Cardiac muscle cell (in vitro differentiated cells and primary cell): ENCODE results near the gene VSIG10L. TPM values are rescaled to one million over a fixed set of nuclear protein-coding genes. Genes with fewer than 3 reads are reported as not detected.

Experiments used
- DNase-seq, 2 donors: peaks; one replicate each; pipeline versions ENCODE4 v3.0.0 to v3.0.0-alpha.2; 2010 to 2017; ENCODE audit warnings: low read depth in 1 of 2, low spot score in 1 of 2
- H3K27ac ChIP-seq: fragments of 200-600 bp; sonication (generic); 2 replicates; pipeline ENCODE4 v1.5.1; 2016
- H3K27me3 ChIP-seq: fragments of 200-600 bp; sonication (generic); 2 replicates; pipeline ENCODE4 v1.6.0; 2016; ENCODE audit warnings: control low read depth
- H3K36me3 ChIP-seq: fragments of 200-600 bp; sonication (generic); 2 replicates; pipeline ENCODE4 v1.5.1; 2016; ENCODE audit warnings: control low read depth
- H3K4me1 ChIP-seq: fragments of 200-600 bp; sonication (generic); 2 replicates; pipeline ENCODE4 v1.8.1; 2017; ENCODE audit warnings: low read depth, mild to moderate bottlenecking, mixed run types
- H3K4me3 ChIP-seq: fragments of 200-600 bp; sonication (generic); 2 replicates; pipeline ENCODE4 v1.5.1; 2016; ENCODE audit warnings: mild to moderate bottlenecking
- H3K9me3 ChIP-seq: fragments of 200-600 bp; sonication (generic); 2 replicates; pipeline ENCODE4 v1.5.1; 2017; ENCODE audit warnings: low read depth, mild to moderate bottlenecking, control low read depth
- polyA plus RNA-seq: library from polyadenylated mRNA; unstranded; fragments of >200 nt; fragmentation: Nextera tagmentation; extraction: Ambion mirVana; gene quantifications from 2 replicates; pipeline ENCODE4 v1.2.1, GENCODE V29; 2016
- total RNA-seq: library from RNA; depleted of rRNA; stranded (reverse); fragments of >200 nt; gene quantifications from 2 replicates; pipeline ENCODE4 v1.2.3, GENCODE V29; 2016
- TF ChIP-seq, protein P1 (sequence below): IDR thresholded peaks from 2 replicates; pipeline ENCODE4 v1.5.1; 2012; ENCODE audit warnings: low read depth, mild to moderate bottlenecking, low read length

The VSIG10L gene
- total and polyA plus RNA-seq, 2 experiments from 2014 or later, result 5.0 to 9.1 TPM

DNA sequence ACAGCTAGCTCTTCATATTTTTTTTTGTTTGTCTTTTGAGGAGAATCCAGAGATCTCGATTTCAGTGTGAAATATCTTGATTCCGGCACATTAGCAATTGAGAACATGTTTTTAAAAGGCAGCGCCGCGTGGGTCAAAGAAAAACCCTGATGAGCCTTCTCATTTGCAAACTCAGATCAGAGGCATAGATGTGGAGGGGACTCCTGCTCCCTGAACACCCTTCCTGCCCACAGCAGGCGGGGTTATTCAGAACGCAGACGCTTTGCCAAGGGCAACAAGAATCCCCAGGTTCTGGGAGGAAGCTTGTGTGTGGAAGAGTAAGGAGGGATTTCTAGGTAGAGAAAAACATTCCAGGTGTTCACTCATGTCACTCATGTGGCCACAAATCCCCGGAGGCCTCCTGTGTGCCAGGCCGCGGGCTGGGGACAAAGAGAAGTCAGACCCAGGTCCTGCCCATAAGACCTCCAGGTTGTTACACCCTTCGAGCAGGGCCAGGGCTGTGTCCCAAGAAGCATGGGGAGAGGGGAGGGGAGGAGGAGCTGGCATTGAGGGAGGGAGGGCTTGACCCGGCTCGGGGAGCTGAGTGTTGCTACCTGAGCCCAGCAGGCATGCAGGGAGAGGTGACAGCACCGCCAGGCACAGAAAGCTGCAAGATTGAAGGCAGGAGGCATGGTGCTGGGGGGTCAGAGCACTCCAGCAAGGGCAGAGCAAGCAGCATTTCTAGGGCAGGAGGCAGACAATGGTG is 46.4 kb downstream of the VSIG10L start:
- TF ChIP-seq, protein P1, sequence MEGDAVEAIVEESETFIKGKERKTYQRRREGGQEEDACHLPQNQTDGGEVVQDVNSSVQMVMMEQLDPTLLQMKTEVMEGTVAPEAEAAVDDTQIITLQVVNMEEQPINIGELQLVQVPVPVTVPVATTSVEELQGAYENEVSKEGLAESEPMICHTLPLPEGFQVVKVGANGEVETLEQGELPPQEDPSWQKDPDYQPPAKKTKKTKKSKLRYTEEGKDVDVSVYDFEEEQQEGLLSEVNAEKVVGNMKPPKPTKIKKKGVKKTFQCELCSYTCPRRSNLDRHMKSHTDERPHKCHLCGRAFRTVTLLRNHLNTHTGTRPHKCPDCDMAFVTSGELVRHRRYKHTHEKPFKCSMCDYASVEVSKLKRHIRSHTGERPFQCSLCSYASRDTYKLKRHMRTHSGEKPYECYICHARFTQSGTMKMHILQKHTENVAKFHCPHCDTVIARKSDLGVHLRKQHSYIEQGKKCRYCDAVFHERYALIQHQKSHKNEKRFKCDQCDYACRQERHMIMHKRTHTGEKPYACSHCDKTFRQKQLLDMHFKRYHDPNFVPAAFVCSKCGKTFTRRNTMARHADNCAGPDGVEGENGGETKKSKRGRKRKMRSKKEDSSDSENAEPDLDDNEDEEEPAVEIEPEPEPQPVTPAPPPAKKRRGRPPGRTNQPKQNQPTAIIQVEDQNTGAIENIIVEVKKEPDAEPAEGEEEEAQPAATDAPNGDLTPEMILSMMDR, result no peak
- no peak for DNase-seq
- no peaks in the 10 kb centered on the region for H3K4me1 ChIP-seq
- no peak overlapping the region for H3K4me3 ChIP-seq
- H3K27ac ChIP-seq, result no peak overlapping the region
- no peaks in the 10 kb centered on the region for H3K27me3 ChIP-seq
- H3K9me3 ChIP-seq, result no peaks in the 10 kb centered on the region
- H3K36me3 ChIP-seq, result no peaks in the 10 kb centered on the region

- no peaks in the 10 kb centered on the region for H3K9me3 ChIP-seq
- no peaks in the 10 kb centered on the region for H3K4me1 ChIP-seq
- no peak for DNase-seq
- H3K4me3 ChIP-seq, result no peak overlapping the region
- H3K27me3 ChIP-seq, result no peaks in the 10 kb centered on the region
- no peak overlapping the region for H3K27ac ChIP-seq
- TF ChIP-seq, protein P1, result no peak
- no peaks in the 10 kb centered on the region for H3K36me3 ChIP-seq
These were observed 47.0 kb downstream of the VSIG10L start for GRCh38 chr19:51294977-51295375.

DNA sequence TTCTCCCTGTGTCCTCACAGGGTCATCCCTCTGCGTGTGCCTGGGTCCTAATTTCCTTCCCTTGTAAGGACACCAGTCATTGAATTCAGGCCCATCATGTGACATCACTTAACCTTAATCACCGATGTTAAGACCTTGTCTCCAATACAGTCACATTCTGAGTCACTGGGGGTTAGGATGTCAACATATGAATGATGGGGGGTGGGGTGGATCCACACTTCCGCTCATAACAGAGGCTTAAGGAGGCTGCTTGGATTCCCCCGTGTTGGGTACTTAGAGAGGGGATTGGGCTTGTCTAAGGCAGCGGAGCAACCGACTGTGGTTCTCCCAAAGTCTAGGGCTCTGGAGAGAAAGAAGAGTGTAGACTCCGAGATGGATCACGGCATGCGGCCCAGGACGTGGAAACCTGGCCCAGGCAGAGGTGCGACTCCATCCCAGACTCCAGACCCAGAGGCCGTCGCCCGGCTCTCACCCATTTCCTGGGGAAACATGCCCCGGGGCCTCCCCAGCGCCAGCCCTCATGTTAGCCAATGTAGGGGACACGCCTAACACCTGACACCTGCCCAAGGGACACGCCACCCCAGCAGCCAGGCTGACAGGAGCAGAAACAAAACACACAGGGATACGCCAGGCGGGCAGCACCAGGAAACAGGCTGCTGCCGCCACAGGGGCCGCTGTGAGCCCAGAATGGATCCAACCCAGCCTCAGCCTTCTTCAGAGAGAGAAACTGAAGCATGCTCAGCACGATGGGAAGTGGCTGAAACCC is 47.5 kb downstream of the VSIG10L start:
- H3K36me3 ChIP-seq, result no peaks in the 10 kb centered on the region
- no peak for DNase-seq
- no peak overlapping the region for H3K4me3 ChIP-seq
- no peaks in the 10 kb centered on the region for H3K4me1 ChIP-seq
- TF ChIP-seq, protein P1, result no peak
- no peaks in the 10 kb centered on the region for H3K27me3 ChIP-seq
- no peak overlapping the region for H3K27ac ChIP-seq
- no peaks in the 10 kb centered on the region for H3K9me3 ChIP-seq

GRCh38 chr19:51293571-51294210 is 48.2 kb downstream of the VSIG10L start:
- no peak overlapping the region for H3K4me3 ChIP-seq
- TF ChIP-seq, protein P1, result no peak
- no peak for DNase-seq

GRCh38 chr19:51292971-51293370 is 49.0 kb downstream of the VSIG10L start:
- no peaks in the 10 kb centered on the region for H3K27me3 ChIP-seq
- TF ChIP-seq, protein P1, result no peak
- H3K4me1 ChIP-seq, result no peaks in the 10 kb centered on the region
- H3K36me3 ChIP-seq, result no peaks in the 10 kb centered on the region
- no peaks in the 10 kb centered on the region for H3K9me3 ChIP-seq
- no peak overlapping the region for H3K4me3 ChIP-seq
- no peak overlapping the region for H3K27ac ChIP-seq
- no peak for DNase-seq

More at GRCh38 chr19:51293571-51294210, 48.2 kb downstream of the VSIG10L start:
- Histone ChIP-seq H3K36me3 (no peaks in the 10 kb centered on the region), H3K9me3 (no peaks in the 10 kb centered on the region), H3K27ac (no peak overlapping the region), H3K4me1 (no peaks in the 10 kb centered on the region), H3K27me3 (no peaks in the 10 kb centered on the region)
